HEK293 (cell line): ENCODE results near the gene COX10.

Source experiments
- CTCF ChIA-PET: fragments of 350-600 bp; formaldehyde crosslinking; extraction: SDS; loops from one replicate; lab custom pipeline; 2021; ENCODE audit warnings: antibody characterized with exemption; lab: Yijun Ruan, JAX
- POLR2A ChIA-PET: fragments of 300-600 bp; formaldehyde crosslinking; extraction: SDS; loops from one replicate; lab custom pipeline; 2020; ENCODE audit warnings: antibody characterized with exemption, inconsistent platforms; lab: Yijun Ruan, JAX
- H3K27ac ChIP-seq: fragments of 200-500 bp; sonication (Bioruptor generic); 2 replicates; pipeline ENCODE4 v1.5.1; 2014; ENCODE audit warnings: low read depth, low read length, control low read depth, inconsistent platforms; ENCODE audit errors: extremely low read depth
- H3K36me3 ChIP-seq, 2 experiments: fragments of 200-500 bp in 1 of 2; sonication (Bioruptor generic) in 1 of 2; 1 replicate in 1 of 2; 2 replicates in 1 of 2; pipeline ENCODE4 v1.5.1; 2014 to 2017; ENCODE audit warnings: inconsistent platforms in 2 of 2, low read length in 2 of 2; ENCODE audit not compliant: control insufficient read depth in 2 of 2, insufficient read depth in 1 of 2
- H3K4me1 ChIP-seq: fragments of 200-500 bp; sonication (Bioruptor generic); 2 replicates; pipeline ENCODE4 v1.5.1; 2014; ENCODE audit warnings: mild to moderate bottlenecking, low read length, inconsistent platforms; ENCODE audit not compliant: control insufficient read depth, insufficient read depth
- H3K4me3 ChIP-seq: 2 replicates; pipeline ENCODE4 v1.5.1; 2011; ENCODE audit warnings: low read depth, mild to moderate bottlenecking, control low read depth, low read length, moderate library complexity
- H3K9me3 ChIP-seq: fragments of 200-500 bp; sonication (Bioruptor generic); 2 replicates; pipeline ENCODE4 v1.5.1; 2014; ENCODE audit warnings: low read depth, low read length, inconsistent platforms; ENCODE audit not compliant: control insufficient read depth, insufficient read depth
- CTCF ChIP-seq: fragments of 450-650 bp; formaldehyde crosslinking; IDR thresholded peaks from 2 replicates; pipeline ENCODE4 v1.5.1; 2016; ENCODE audit warnings: missing biosample characterization, missing genetic modification characterization
- KLF1 ChIP-seq: fragments of 450-650 bp; formaldehyde crosslinking; IDR thresholded peaks from 2 replicates; pipeline ENCODE4 v1.5.1; 2016; ENCODE audit warnings: missing biosample characterization, missing genetic modification characterization
- PRDM2 ChIP-seq: fragments of 450-650 bp; formaldehyde crosslinking; IDR thresholded peaks from 2 replicates; pipeline ENCODE4 v1.5.1; 2016; ENCODE audit warnings: missing biosample characterization, missing genetic modification characterization, borderline replicate concordance
- SP7 ChIP-seq: fragments of 450-650 bp; formaldehyde crosslinking; IDR thresholded peaks from 2 replicates; pipeline ENCODE4 v1.5.1; 2016; ENCODE audit warnings: missing biosample characterization, missing genetic modification characterization
- ZBTB17 ChIP-seq: fragments of 450-650 bp; formaldehyde crosslinking; IDR thresholded peaks from 2 replicates; pipeline ENCODE4 v1.5.1; 2016; ENCODE audit warnings: missing biosample characterization, missing genetic modification characterization
- ZBTB26 ChIP-seq: fragments of 450-650 bp; formaldehyde crosslinking; optimal IDR thresholded peaks from 2 replicates; pipeline ENCODE3; 2016; ENCODE audit warnings: missing biosample characterization, mild to moderate bottlenecking, missing genetic modification characterization
- ZNF10 ChIP-seq: fragments of 450-650 bp; formaldehyde crosslinking; IDR thresholded peaks from 2 replicates; pipeline ENCODE4 v1.5.1; 2017; ENCODE audit warnings: missing biosample characterization, missing genetic modification characterization
- ZNF184 ChIP-seq: fragments of 450-650 bp; IDR thresholded peaks from 2 replicates; pipeline ENCODE4 v1.5.1; 2018; ENCODE audit warnings: missing biosample characterization, mild to moderate bottlenecking, missing genetic modification characterization
- ZNF202 ChIP-seq: fragments of 450-650 bp; formaldehyde crosslinking; IDR thresholded peaks from 2 replicates; pipeline ENCODE4 v1.5.1; 2016; ENCODE audit warnings: missing biosample characterization, missing genetic modification characterization, borderline replicate concordance
- ZNF214 ChIP-seq: fragments of 450-650 bp; formaldehyde crosslinking; IDR thresholded peaks from 2 replicates; pipeline ENCODE4 v1.5.1; 2017; ENCODE audit warnings: missing biosample characterization, mild to moderate bottlenecking, missing genetic modification characterization, borderline replicate concordance
- ZNF221 ChIP-seq: fragments of 450-650 bp; formaldehyde crosslinking; IDR thresholded peaks from 2 replicates; pipeline ENCODE4 v1.5.1; 2017; ENCODE audit warnings: missing biosample characterization, missing genetic modification characterization, borderline replicate concordance
- ZNF23 ChIP-seq: fragments of 450-650 bp; formaldehyde crosslinking; IDR thresholded peaks from 2 replicates; pipeline ENCODE4 v1.5.1; 2016; ENCODE audit warnings: missing biosample characterization, missing genetic modification characterization, borderline replicate concordance
- ZNF24 ChIP-seq: fragments of 450-650 bp; formaldehyde crosslinking; IDR thresholded peaks from 2 replicates; pipeline ENCODE4 v1.5.1; 2016; ENCODE audit warnings: missing biosample characterization, missing genetic modification characterization
- ZNF37A ChIP-seq: fragments of 450-650 bp; IDR thresholded peaks from 2 replicates; pipeline ENCODE4 v1.5.1; 2018; ENCODE audit warnings: missing biosample characterization, missing genetic modification characterization
- ZNF549 ChIP-seq: fragments of 450-650 bp; IDR thresholded peaks from 2 replicates; pipeline ENCODE4 v1.5.1; 2018; ENCODE audit warnings: missing biosample characterization, missing genetic modification characterization, mild to moderate bottlenecking, inconsistent platforms, moderate library complexity
- ZNF558 ChIP-seq: fragments of 450-650 bp; formaldehyde crosslinking; IDR thresholded peaks from 2 replicates; pipeline ENCODE4 v1.5.1; 2016; ENCODE audit warnings: missing biosample characterization, missing genetic modification characterization
- ZNF571 ChIP-seq: fragments of 450-650 bp; formaldehyde crosslinking; IDR thresholded peaks from 2 replicates; pipeline ENCODE4 v1.5.0; 2017; ENCODE audit warnings: missing biosample characterization, missing genetic modification characterization
- ZNF585B ChIP-seq: fragments of 450-650 bp; formaldehyde crosslinking; IDR thresholded peaks from 2 replicates; pipeline ENCODE4 v1.5.1; 2016; ENCODE audit warnings: missing biosample characterization, missing genetic modification characterization
- ZNF629 ChIP-seq: fragments of 450-650 bp; formaldehyde crosslinking; IDR thresholded peaks from 2 replicates; pipeline ENCODE4 v1.5.1; 2017; ENCODE audit warnings: missing biosample characterization, missing genetic modification characterization
- ZNF707 ChIP-seq: fragments of 450-650 bp; formaldehyde crosslinking; IDR thresholded peaks from 2 replicates; pipeline ENCODE4 v1.5.1; 2016; ENCODE audit warnings: missing biosample characterization, missing genetic modification characterization
- TF ChIP-seq, protein P1 (sequence below): fragments of 450-650 bp; formaldehyde crosslinking; conservative IDR thresholded peaks from 2 replicates; pipeline ENCODE4 v1.5.1; 2016; ENCODE audit warnings: low read depth, missing biosample characterization, missing genetic modification characterization

COX10 gene

GRCh38 chr17:14211801-14212200, 142.5 kb downstream of the COX10 start (continued):
- TF ChIP-seq CTCF (tag by site-specific recombination), result no peak
- no peak for TF ChIP-seq SP7 (tag by site-specific recombination)
- TF ChIP-seq ZNF221, result no peak
- no peak for TF ChIP-seq ZNF24 (tag by site-specific recombination)
- TF ChIP-seq ZNF629, result no peak
- no peak for TF ChIP-seq KLF1 (tag by site-specific recombination)
- TF ChIP-seq ZNF585B (tag by site-specific recombination), result no peak
- TF ChIP-seq ZNF558 (tag by site-specific recombination), result no peak
- TF ChIP-seq, all 188 proteins: peak for 0

DNA sequence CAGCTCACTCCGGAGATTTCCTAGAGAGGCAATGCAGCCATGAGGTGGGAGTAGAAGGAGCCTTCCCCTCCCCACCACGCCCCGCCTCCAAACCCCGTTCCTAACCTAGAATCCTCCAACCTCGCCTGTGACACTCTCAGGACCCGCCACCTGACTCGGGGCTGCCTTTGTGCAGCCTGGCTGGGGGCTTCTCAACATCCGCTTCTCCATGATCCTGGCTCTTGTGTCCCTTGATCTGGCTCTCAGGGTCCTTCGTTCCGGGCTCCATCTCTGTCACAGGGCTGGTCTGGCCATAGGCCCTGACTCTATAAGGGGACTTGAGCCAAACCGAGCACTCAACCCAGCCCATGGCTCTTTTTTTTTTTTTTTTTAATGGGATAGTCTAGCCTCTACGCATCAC, 143.1 kb downstream of the COX10 start:
- CTCF ChIA-PET, result interaction anchor here (1.4 kb wide), 2 partner anchors 9 to 714 kb away, joined by 3 to 6 read pairs; no protein-coding TSS in a partner anchor
- Histone ChIP-seq H3K27ac (no peak overlapping the region), H3K4me1 (no peaks in the 10 kb centered on the region), H3K9me3 (no peaks in the 10 kb centered on the region), H3K36me3 (peaks cover 0 to 5% of the 10 kb centered on the region in 2 experiments; a peak in 1 of 3 replicates), H3K4me3 (no peak overlapping the region)
- POLR2A ChIA-PET, result no interaction called here
- TF ChIP-seq ZNF184 (tag by site-specific recombination) (no peak), ZNF214 (tag by site-specific recombination) (no peak), ZNF23 (tag by site-specific recombination) (no peak), ZNF24 (tag by site-specific recombination) (no peak), ZNF37A (no peak), ZNF549 (tag by site-specific recombination) (no peak), ZNF10 (no peak), ZBTB26 (tag by site-specific recombination) (no peak), ZNF202 (tag by site-specific recombination) (no peak), ZBTB17 (tag by site-specific recombination) (no peak)

- no peak overlapping the region for H3K4me3 ChIP-seq
- CTCF ChIA-PET, result interaction anchor here (0.6 to 1.1 kb wide), 2 partner anchors 121 to 833 kb away, joined by 3 read pairs; no protein-coding TSS in a partner anchor
- H3K27ac ChIP-seq, result no peak overlapping the region
- no peaks in the 10 kb centered on the region for H3K4me1 ChIP-seq
- no peaks in the 10 kb centered on the region for H3K9me3 ChIP-seq
- H3K36me3 ChIP-seq, result peaks cover 0 to 4% of the 10 kb centered on the region in 2 experiments; a peak in 1 of 3 replicates
- POLR2A ChIA-PET, result no interaction called here
- TF ChIP-seq ZNF571 (tag by site-specific recombination), result no peak
- TF ChIP-seq ZNF10, result no peak
- TF ChIP-seq PRDM2 (tag by site-specific recombination), result no peak
- TF ChIP-seq ZNF707 (tag by site-specific recombination), result no peak
- TF ChIP-seq, protein P1, sequence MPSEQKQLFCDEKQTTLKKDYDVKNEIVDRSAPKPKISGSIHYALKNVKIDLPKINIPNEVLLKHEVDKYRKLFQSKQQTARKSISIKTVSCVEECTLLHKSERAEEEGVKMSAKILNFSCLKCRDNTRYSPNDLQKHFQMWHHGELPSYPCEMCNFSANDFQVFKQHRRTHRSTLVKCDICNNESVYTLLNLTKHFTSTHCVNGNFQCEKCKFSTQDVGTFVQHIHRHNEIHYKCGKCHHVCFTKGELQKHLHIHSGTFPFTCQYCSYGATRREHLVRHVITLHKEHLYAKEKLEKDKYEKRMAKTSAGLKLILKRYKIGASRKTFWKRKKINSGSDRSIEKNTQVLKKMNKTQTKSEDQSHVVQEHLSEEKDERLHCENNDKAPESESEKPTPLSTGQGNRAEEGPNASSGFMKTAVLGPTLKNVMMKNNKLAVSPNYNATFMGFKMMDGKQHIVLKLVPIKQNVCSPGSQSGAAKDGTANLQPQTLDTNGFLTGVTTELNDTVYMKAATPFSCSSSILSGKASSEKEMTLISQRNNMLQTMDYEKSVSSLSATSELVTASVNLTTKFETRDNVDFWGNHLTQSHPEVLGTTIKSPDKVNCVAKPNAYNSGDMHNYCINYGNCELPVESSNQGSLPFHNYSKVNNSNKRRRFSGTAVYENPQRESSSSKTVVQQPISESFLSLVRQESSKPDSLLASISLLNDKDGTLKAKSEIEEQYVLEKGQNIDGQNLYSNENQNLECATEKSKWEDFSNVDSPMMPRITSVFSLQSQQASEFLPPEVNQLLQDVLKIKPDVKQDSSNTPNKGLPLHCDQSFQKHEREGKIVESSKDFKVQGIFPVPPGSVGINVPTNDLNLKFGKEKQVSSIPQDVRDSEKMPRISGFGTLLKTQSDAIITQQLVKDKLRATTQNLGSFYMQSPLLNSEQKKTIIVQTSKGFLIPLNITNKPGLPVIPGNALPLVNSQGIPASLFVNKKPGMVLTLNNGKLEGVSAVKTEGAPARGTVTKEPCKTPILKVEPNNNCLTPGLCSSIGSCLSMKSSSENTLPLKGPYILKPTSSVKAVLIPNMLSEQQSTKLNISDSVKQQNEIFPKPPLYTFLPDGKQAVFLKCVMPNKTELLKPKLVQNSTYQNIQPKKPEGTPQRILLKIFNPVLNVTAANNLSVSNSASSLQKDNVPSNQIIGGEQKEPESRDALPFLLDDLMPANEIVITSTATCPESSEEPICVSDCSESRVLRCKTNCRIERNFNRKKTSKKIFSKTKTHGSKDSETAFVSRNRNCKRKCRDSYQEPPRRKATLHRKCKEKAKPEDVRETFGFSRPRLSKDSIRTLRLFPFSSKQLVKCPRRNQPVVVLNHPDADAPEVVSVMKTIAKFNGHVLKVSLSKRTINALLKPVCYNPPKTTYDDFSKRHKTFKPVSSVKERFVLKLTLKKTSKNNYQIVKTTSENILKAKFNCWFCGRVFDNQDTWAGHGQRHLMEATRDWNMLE (tag by site-specific recombination), result no peak
Measured at GRCh38 chr17:14214271-14214670, 145.0 kb downstream of the COX10 start.
